Glutamatergic neuron (in vitro differentiated cells): Measurements from ENCODE around the gene CD8A. TPM values are rescaled to one million over a fixed set of nuclear protein-coding genes. Genes with fewer than 3 reads are reported as not detected.

Source experiments
- total RNA-seq: library from RNA; stranded (reverse); fragmentation: NEBNext Ultra II Directional; extraction: Animal tissue kit (Norgen Biotek cat#: 25700); gene quantifications from one replicate; pipeline ENCODE4 v1.2.1, GENCODE V29; 2021; ENCODE audit not compliant: unreplicated experiment

Gene CD8A
- total RNA-seq, 1 donor from 2014 or later = 0.59 TPM

Other genes starting within 250 kb of the CD8A start
- gene CHMP3, start 227.5 kb downstream of the CD8A start, total RNA-seq = 68.4 TPM
- 25.2 TPM for gene RNF103, start 167.0 kb downstream of the CD8A start, total RNA-seq
- gene RMND5A, start 70.6 kb downstream of the CD8A start, total RNA-seq = 38.8 TPM
- gene CD8B, start 71.0 kb upstream of the CD8A start, total RNA-seq = not detected
- 0.25 TPM for gene RGPD1, start 151.2 kb upstream of the CD8A start, total RNA-seq
- gene PLGLB1, start 230.9 kb upstream of the CD8A start, total RNA-seq = 5.4 TPM